Suprapubic skin (tissue), 4 donors: ENCODE data around the gene ARHGAP32.

Source experiments
- CTCF ChIP-seq, 2 donors: fragments of 200-600 bp in 1 of 2; fragments of 450-650 bp in 1 of 2; sonication (generic) in 1 of 2; IDR thresholded peaks; one replicate each; pipeline ENCODE4 v1.5.1; 2016 to 2019; ENCODE audit warnings: antibody characterized with exemption in 2 of 2, mild to moderate bottlenecking in 1 of 2, moderate library complexity in 1 of 2
- POLR2A ChIP-seq, 2 donors: fragments of 450-650 bp; IDR thresholded peaks; one replicate each; pipeline ENCODE4 v1.6.1; 2017; ENCODE audit warnings: antibody characterized with exemption in 2 of 2, mild to moderate bottlenecking in 2 of 2, moderate library complexity in 2 of 2
- POLR2AphosphoS5 ChIP-seq, 3 donors: sonication (generic); formaldehyde crosslinking; IDR thresholded peaks; one replicate each; pipeline ENCODE4 v1.6.1; 2017; ENCODE audit warnings: antibody characterized with exemption in 3 of 3

DNA sequence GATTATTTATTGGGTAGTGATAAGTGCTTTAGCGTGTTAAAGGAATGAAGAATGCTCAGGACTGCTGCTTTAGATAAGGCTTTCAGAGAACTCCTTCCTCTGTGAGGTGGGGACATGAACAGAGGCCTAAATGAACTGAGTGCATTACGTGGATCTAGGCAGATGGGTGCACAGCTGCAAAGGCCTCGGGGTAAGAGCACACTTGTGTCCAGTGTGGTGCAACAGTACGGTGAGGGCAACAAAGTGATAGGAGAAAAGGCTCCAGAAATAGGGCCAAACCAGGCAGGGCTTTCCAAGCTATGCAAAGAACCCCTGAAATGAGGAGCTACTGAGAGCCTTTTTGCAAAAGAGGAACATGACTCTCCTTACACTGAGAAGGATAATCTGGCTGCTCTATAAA lies 45.3 kb upstream of the ARHGAP32 start:
- no peak for TF ChIP-seq CTCF (IDR thresholded peaks at IDR 0.05)
- TF ChIP-seq POLR2A (IDR thresholded peaks at IDR 0.05) = no peak
- no peak for TF ChIP-seq POLR2AphosphoS5 (IDR thresholded peaks at IDR 0.05)
